Thyroid gland (tissue), 4 donors: Measurements from ENCODE around the gene TPD52L1. TPM values are rescaled to one million over a fixed set of nuclear protein-coding genes. Genes with fewer than 3 reads are reported as not detected.

Experiments used
- DNase-seq, 2 donors: peaks; one replicate each; pipeline ENCODE4 v3.0.0-alpha.2; 2019
- H3K27ac ChIP-seq, 3 donors: fragments of 200-600 bp; sonication (generic); 1 replicate in 2 of 3; 2 replicates in 1 of 3; pipeline ENCODE4 v1.5.1; 2016 to 2019; ENCODE audit warnings: mild to moderate bottlenecking in 1 of 3, moderate library complexity in 1 of 3
- H3K27me3 ChIP-seq: fragments of 200-600 bp; sonication (generic); one replicate; pipeline ENCODE4 v1.5.1; 2019
- H3K36me3 ChIP-seq, 2 donors: fragments of 200-600 bp; sonication (generic); one replicate each; pipeline ENCODE4 v1.5.1; 2016 to 2019
- H3K4me1 ChIP-seq, 2 donors: fragments of 200-600 bp; sonication (generic); one replicate each; pipeline ENCODE4 v1.5.1; 2017 to 2019
- H3K4me3 ChIP-seq, 3 donors: fragments of 200-600 bp; sonication (generic); replicated peaks in 1 of 3; 1 replicate in 2 of 3; 2 replicates in 1 of 3; pipeline ENCODE4 v1.5.1; 2016; ENCODE audit warnings: mild to moderate bottlenecking in 1 of 3
- H3K9me3 ChIP-seq: fragments of 200-600 bp; sonication (generic); one replicate; pipeline ENCODE4 v1.5.1; 2017
- POLR2A ChIP-seq, 2 donors: fragments of 450-650 bp; IDR thresholded peaks; one replicate each; pipeline ENCODE4 v1.6.1; 2017; ENCODE audit warnings: antibody characterized with exemption in 2 of 2, mild to moderate bottlenecking in 2 of 2, moderate library complexity in 1 of 2
- WGBS, 2 donors: methylation state at CpG; one replicate each; pipeline ENCODE4 v1.1.5; 2017; 5-methylcytosine and 5-hydroxymethylcytosine counted together
- intact Hi-C: fragments of 100-400 bp; cut with DNase I; formaldehyde crosslinking; loops from one replicate; pipeline ENCODE4 v1.15.1; 2023
- total RNA-seq, 4 donors: library from RNA; depleted of rRNA; stranded (reverse); fragments of >200 nt; gene quantifications; one replicate each; pipeline ENCODE4 v1.2.3, GENCODE V29; 2016
- TF ChIP-seq, protein P1 (sequence below), 6 experiments: fragments of 200-600 bp in 3 of 6; fragments of 450-650 bp in 3 of 6; sonication (generic) in 3 of 6; IDR thresholded peaks; one replicate each; pipeline ENCODE4 v1.5.1; 2016 to 2019; ENCODE audit warnings: antibody characterized with exemption in 6 of 6, mild to moderate bottlenecking in 2 of 6, inconsistent platforms in 1 of 6, moderate library complexity in 1 of 6

TPD52L1 gene
- total RNA-seq, 4 donors from 2014 or later = 182 to 392 (median 293) TPM

DNA sequence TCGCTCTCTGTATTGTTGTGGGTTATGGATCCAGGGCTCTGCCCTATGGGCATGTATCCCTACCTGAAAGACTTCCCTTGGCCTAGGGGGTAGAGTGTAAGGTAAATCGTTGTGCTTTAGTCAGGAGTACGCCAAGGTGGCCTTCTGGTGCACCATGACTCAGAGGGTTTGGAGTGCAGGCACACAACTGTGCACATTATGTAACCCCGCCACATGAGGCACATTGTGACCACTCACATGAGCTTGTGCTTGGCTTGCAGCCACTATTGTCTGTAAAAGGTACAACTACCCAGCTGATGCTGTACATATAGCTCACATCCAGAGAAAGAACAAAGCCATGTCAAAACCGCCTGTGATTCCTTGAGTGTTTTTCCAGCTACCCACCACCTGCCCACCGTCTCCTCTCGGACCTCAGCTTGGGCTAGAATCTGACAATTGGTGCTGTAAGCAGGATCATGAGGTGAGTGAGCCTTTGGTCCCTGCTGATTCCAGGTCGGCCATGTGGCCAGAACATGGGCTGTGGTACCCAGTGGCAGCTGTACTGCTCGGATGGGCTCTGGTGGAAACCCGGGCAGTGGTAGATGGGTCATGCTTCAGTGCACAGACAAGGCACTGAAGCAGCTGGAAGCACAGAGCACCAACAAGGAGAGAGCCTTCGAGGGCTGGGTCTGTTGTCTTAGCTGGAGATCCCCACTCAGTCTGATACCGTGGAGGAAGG, 114.4 kb downstream of the TPD52L1 start:
- no peaks in the 10 kb centered on the region for H3K27me3 ChIP-seq
- intact Hi-C loops = no loop called here
- H3K9me3 ChIP-seq = no peaks in the 10 kb centered on the region
- 81 to 82% methylated on average over 12 of the region's 12 CpGs for WGBS, 2 donors
- peaks cover 0 to 7% of the 10 kb centered on the region in 2 donors for H3K36me3 ChIP-seq
- peak in 1 of 2 donors; percentile 27 for DNase-seq
- H3K4me3 ChIP-seq = no peak overlapping the region
- no peaks in the 10 kb centered on the region for H3K4me1 ChIP-seq
- no peak for TF ChIP-seq POLR2A (IDR thresholded peaks at IDR 0.05)
- TF ChIP-seq, protein P1, sequence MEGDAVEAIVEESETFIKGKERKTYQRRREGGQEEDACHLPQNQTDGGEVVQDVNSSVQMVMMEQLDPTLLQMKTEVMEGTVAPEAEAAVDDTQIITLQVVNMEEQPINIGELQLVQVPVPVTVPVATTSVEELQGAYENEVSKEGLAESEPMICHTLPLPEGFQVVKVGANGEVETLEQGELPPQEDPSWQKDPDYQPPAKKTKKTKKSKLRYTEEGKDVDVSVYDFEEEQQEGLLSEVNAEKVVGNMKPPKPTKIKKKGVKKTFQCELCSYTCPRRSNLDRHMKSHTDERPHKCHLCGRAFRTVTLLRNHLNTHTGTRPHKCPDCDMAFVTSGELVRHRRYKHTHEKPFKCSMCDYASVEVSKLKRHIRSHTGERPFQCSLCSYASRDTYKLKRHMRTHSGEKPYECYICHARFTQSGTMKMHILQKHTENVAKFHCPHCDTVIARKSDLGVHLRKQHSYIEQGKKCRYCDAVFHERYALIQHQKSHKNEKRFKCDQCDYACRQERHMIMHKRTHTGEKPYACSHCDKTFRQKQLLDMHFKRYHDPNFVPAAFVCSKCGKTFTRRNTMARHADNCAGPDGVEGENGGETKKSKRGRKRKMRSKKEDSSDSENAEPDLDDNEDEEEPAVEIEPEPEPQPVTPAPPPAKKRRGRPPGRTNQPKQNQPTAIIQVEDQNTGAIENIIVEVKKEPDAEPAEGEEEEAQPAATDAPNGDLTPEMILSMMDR (IDR thresholded peaks at IDR 0.05) = no peak
- no peak overlapping the region for H3K27ac ChIP-seq

DNA sequence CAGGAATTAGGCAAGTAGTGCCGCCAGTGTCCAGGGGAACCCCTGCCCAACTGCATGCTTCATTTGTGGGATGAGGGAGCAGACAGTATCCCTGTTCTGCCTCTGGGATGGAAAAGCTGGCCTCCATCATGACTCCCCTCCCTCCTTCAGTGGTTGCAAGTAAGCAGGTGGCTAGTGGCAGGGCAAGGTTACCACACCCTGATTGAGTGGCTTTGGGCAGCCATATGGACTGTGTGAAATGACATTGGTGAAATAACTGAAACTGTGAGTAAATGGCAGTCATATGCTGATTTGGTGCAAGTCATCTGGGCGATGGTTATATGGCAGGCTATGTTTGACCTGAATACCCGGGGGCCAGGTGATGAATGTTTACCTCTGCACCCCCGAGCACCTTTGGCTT, 115.2 kb downstream of the TPD52L1 start:
- Histone ChIP-seq H3K4me1 (no peaks in the 10 kb centered on the region), H3K9me3 (no peaks in the 10 kb centered on the region), H3K27me3 (no peaks in the 10 kb centered on the region), H3K36me3 (peaks cover 0 to 12% of the 10 kb centered on the region in 2 donors), H3K27ac (no peak overlapping the region), H3K4me3 (no peak overlapping the region)
- TF ChIP-seq POLR2A (IDR thresholded peaks at IDR 0.05) = no peak
- TF ChIP-seq, protein P1 (IDR thresholded peaks at IDR 0.05) = no peak
- WGBS, 2 donors = 98% methylated on average over 4 of the region's 4 CpGs
- intact Hi-C loops = no loop called here
- no peak for DNase-seq

DNA sequence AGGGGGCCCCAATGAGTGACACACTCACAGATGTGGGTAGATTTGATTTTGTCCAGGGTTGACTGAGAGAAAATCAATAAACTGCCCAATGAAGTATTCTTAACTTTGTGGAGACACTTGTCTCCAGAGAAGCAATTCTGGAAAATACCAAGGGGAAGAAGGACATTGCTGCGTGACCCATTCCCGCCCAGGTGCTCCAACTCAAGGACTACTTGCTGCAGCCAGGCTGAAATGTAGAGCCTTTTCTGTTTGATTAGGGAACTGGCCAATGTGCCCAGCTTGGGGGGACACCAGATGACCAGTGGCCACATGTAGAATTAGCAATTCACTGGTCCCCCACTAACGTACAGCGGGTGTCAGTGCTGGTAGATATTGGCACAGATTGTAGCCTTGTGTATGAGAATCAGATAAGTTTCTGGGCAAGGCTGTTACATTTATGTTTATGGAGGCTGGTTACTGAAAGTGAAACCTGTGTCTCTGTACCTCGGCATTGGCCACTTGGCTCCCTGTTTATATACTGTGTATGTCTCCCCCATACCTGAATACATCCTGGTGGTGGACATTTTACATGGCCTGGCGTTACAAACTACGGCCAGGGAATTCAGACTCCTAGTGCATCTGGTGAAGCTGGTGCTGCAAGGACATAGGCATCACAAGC, 115.9 kb downstream of the TPD52L1 start:
- Histone ChIP-seq H3K4me1 (no peaks in the 10 kb centered on the region), H3K36me3 (peaks cover 0 to 12% of the 10 kb centered on the region in 2 donors), H3K4me3 (no peak overlapping the region), H3K27me3 (no peaks in the 10 kb centered on the region), H3K27ac (no peak overlapping the region), H3K9me3 (no peaks in the 10 kb centered on the region)
- DNase-seq = no peak
- TF ChIP-seq, protein P1 (IDR thresholded peaks at IDR 0.05) = no peak
- no peak for TF ChIP-seq POLR2A (IDR thresholded peaks at IDR 0.05)
- WGBS, 2 donors = 88 to 94% methylated on average over 7 of the region's 7 CpGs
- intact Hi-C loops = no loop called here

DNA sequence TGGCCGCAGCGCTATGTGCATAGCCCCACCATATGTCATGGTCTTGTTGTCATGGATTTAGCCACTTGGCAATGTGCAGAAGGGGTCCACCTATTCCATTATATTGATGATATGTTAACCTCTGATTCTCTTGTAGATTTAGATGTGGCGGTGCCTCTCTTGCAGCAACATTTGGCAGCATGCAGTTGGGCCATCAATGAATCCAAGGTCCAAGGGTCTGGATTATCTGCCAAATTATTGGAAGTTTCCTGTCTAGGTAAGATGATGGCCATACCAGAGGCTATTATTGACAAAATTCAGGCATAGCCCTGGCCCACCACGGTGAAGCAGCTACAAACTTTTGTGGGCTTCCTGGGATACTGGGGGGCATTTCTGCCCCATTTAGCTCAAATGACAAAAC, 116.8 kb downstream of the TPD52L1 start:
- Histone ChIP-seq H3K36me3 (peaks cover 0 to 12% of the 10 kb centered on the region in 2 donors), H3K27ac (no peak overlapping the region), H3K27me3 (no peaks in the 10 kb centered on the region), H3K4me1 (no peaks in the 10 kb centered on the region), H3K9me3 (no peaks in the 10 kb centered on the region), H3K4me3 (no peak overlapping the region)
- intact Hi-C loops = no loop called here
- TF ChIP-seq, protein P1 (IDR thresholded peaks at IDR 0.05) = no peak
- TF ChIP-seq POLR2A (IDR thresholded peaks at IDR 0.05) = no peak
- no peak for DNase-seq
- WGBS, 2 donors = 95 to 100% methylated on average over 4 of the region's 4 CpGs
